Type B pancreatic cell (in vitro differentiated cells): ENCODE results near the gene RAB19. TPM values are rescaled to one million over a fixed set of nuclear protein-coding genes. Genes with fewer than 3 reads are reported as not detected.
"Not testable (repeated sequence)": the region's sequence is repeated elsewhere in the genome, so short reads cannot be mapped to it uniquely, and the experiment has no call there.

Source experiments
- DNase-seq: peaks from one replicate; pipeline ENCODE4 v3.0.0; 2021; ENCODE audit warnings: mixed read lengths; ENCODE audit not compliant: unreplicated experiment; ENCODE audit errors: extremely low spot score
- H3K27ac Mint-ChIP-seq: 2 replicates; pipeline ENCODE4 v1.8.0; 2021; ENCODE audit warnings: mild to moderate bottlenecking, mixed read lengths
- H3K27me3 Mint-ChIP-seq: 2 replicates; pipeline ENCODE4 v1.8.0; 2021; ENCODE audit warnings: mixed read lengths
- H3K36me3 Mint-ChIP-seq: 2 replicates; pipeline ENCODE4 v1.8.0; 2021; ENCODE audit warnings: mixed read lengths
- H3K4me1 Mint-ChIP-seq: one replicate; pipeline ENCODE4 v1.8.0; 2021; ENCODE audit warnings: mixed read lengths; ENCODE audit not compliant: unreplicated experiment
- H3K4me3 Mint-ChIP-seq: 2 replicates; pipeline ENCODE4 v1.8.0; 2021; ENCODE audit warnings: mild to moderate bottlenecking, mixed read lengths
- H3K9me3 Mint-ChIP-seq: 2 replicates; pipeline ENCODE4 v1.8.0; 2021; ENCODE audit warnings: mixed read lengths
- CTCF ChIP-seq: fragments of 200-600 bp; sonication (generic); conservative IDR thresholded peaks from 2 replicates; pipeline ENCODE4 v1.5.0; 2021; ENCODE audit warnings: antibody characterized with exemption, mild to moderate bottlenecking
- total RNA-seq: library from RNA; stranded (reverse); gene quantifications from 2 replicates; pipeline ENCODE4 v1.2.1, GENCODE V29; 2021; ENCODE audit warnings: low replicate concordance

RAB19 gene
- total RNA-seq, 1 donor from 2014 or later, result 2.2 TPM

GRCh38 chr7:140448781-140449480, 45.1 kb downstream of the RAB19 start:
- H3K4me1 Mint-ChIP-seq, result no peaks in the 10 kb centered on the region
- H3K9me3 Mint-ChIP-seq, result no peaks in the 10 kb centered on the region
- peaks cover 10% of the 10 kb centered on the region for H3K36me3 Mint-ChIP-seq
- no peak overlapping the region for H3K27ac Mint-ChIP-seq
- H3K4me3 Mint-ChIP-seq, result no peak overlapping the region
- no peak for TF ChIP-seq CTCF
- DNase-seq, result no peak
- no peaks in the 10 kb centered on the region for H3K27me3 Mint-ChIP-seq

GRCh38 chr7:140451716-140452115, 47.9 kb downstream of the RAB19 start:
- H3K27ac Mint-ChIP-seq, result no peak overlapping the region
- TF ChIP-seq CTCF, result no peak
- no peaks in the 10 kb centered on the region for H3K9me3 Mint-ChIP-seq
- peaks cover 29% of the 10 kb centered on the region for H3K36me3 Mint-ChIP-seq
- no peak overlapping the region for H3K4me3 Mint-ChIP-seq
- H3K4me1 Mint-ChIP-seq, result no peaks in the 10 kb centered on the region
- H3K27me3 Mint-ChIP-seq, result no peaks in the 10 kb centered on the region
- DNase-seq, result no peak

GRCh38 chr7:140453273-140453672, 49.4 kb downstream of the RAB19 start:
- Mint-ChIP-seq H3K4me3 (no peak overlapping the region), H3K9me3 (no peaks in the 10 kb centered on the region), H3K27me3 (no peaks in the 10 kb centered on the region), H3K36me3 (peaks cover 35% of the 10 kb centered on the region), H3K27ac (no peak overlapping the region), H3K4me1 (no peaks in the 10 kb centered on the region)
- DNase-seq, result no peak
- no peak for TF ChIP-seq CTCF

GRCh38 chr7:140453785-140454656, 50.2 kb downstream of the RAB19 start:
- not testable (repeated sequence) for H3K27ac Mint-ChIP-seq, H3K4me1 Mint-ChIP-seq, H3K4me3 Mint-ChIP-seq, H3K27me3 Mint-ChIP-seq, H3K9me3 Mint-ChIP-seq, DNase-seq
- H3K36me3 Mint-ChIP-seq, result peaks cover 36% of the 10 kb centered on the region

GRCh38 chr7:140454657-140455015, 50.8 kb downstream of the RAB19 start:
- H3K36me3 Mint-ChIP-seq, result peaks cover 39% of the 10 kb centered on the region
- no peaks in the 10 kb centered on the region for H3K4me1 Mint-ChIP-seq
- H3K27me3 Mint-ChIP-seq, result no peaks in the 10 kb centered on the region
- H3K27ac Mint-ChIP-seq, result no peak overlapping the region
- DNase-seq, result no peak
- no peak for TF ChIP-seq CTCF
- no peak overlapping the region for H3K4me3 Mint-ChIP-seq
- no peaks in the 10 kb centered on the region for H3K9me3 Mint-ChIP-seq

GRCh38 chr7:140455743-140456142, 51.9 kb downstream of the RAB19 start:
- Mint-ChIP-seq H3K36me3 (peaks cover 41% of the 10 kb centered on the region), H3K4me1 (peaks cover under 1% of the 10 kb centered on the region), H3K4me3 (no peak overlapping the region), H3K9me3 (no peaks in the 10 kb centered on the region), H3K27ac (no peak overlapping the region), H3K27me3 (no peaks in the 10 kb centered on the region)
- DNase-seq, result no peak
- no peak for TF ChIP-seq CTCF
